Measurements from ENCODE around the gene BASP1. TPM values are rescaled to one million over a fixed set of nuclear protein-coding genes. Genes with fewer than 3 reads are reported as not detected.

Gene BASP1
- total RNA-seq, 1 donor from 2014 or later: 69.1 TPM

- Histone ChIP-seq H3K9me3 (no peaks in the 10 kb centered on the region), H3K4me1 (peaks cover 0 to 2% of the 10 kb centered on the region in 2 donors), H3K27ac (peak overlapping the region; percentile 61 to 93), H3K36me3 (no peaks in the 10 kb centered on the region), H3K27me3 (no peaks in the 10 kb centered on the region), H3K4me3 (peak overlapping the region; percentile 73 to 82)
- TF ChIP-seq CTCF (IDR thresholded peaks at IDR 0.05): peak; percentile 61 to 79 (median 65)
- peak in 1 of 2 donors; percentile 84 for DNase-seq (ENCODE audit: low spot score in 2 of 2)
- intact Hi-C loops (cut with DNase I): loop anchor here (2.0 to 10.0 kb wide), 3 partner anchors 268 to 1088 kb away; no protein-coding TSS in a partner anchor
Measured at GRCh38 chr5:17216176-17216973, 1.1 kb upstream of the BASP1 start.

GRCh38 chr5:17216974-17217492, 398 bp upstream of the BASP1 start:
- Histone ChIP-seq H3K36me3 (no peaks in the 10 kb centered on the region), H3K27ac (peak overlapping the region; percentile 61 to 93), H3K9me3 (no peaks in the 10 kb centered on the region), H3K4me3 (peak overlapping the region; percentile 73 to 82), H3K4me1 (peaks cover 0 to 2% of the 10 kb centered on the region in 2 donors), H3K27me3 (no peaks in the 10 kb centered on the region)
- TF ChIP-seq CTCF (IDR thresholded peaks at IDR 0.05): no peak
- DNase-seq (ENCODE audit: low spot score in 2 of 2): peak in 1 of 2 donors; percentile 73
- intact Hi-C loops (cut with DNase I): loop anchor here (2.0 to 10.0 kb wide), 3 partner anchors 268 to 1088 kb away; no protein-coding TSS in a partner anchor

- Histone ChIP-seq H3K27ac (peak overlapping the region; percentile 72 to 93), H3K4me1 (peaks cover 0 to 2% of the 10 kb centered on the region in 2 donors), H3K36me3 (no peaks in the 10 kb centered on the region), H3K27me3 (no peaks in the 10 kb centered on the region), H3K4me3 (peak overlapping the region; percentile 73 to 82), H3K9me3 (no peaks in the 10 kb centered on the region)
- intact Hi-C loops (cut with DNase I): loop anchor here (1.0 to 10.0 kb wide), 4 partner anchors 31 to 516 kb away; no protein-coding TSS in a partner anchor
- DNase-seq (ENCODE audit: low spot score in 2 of 2): peak in 1 of 2 donors; percentile 84
- TF ChIP-seq CTCF (IDR thresholded peaks at IDR 0.05): no peak
Measured at GRCh38 chr5:17218353-17219005, 1.0 kb downstream of the BASP1 start.

GRCh38 chr5:17219006-17219422, 1.6 kb downstream of the BASP1 start:
- TF ChIP-seq CTCF (IDR thresholded peaks at IDR 0.05): no peak
- no peak for DNase-seq (ENCODE audit: low spot score in 2 of 2)
- intact Hi-C loops (cut with DNase I): loop anchor here (2.0 to 10.0 kb wide), 3 partner anchors 84 to 516 kb away; no protein-coding TSS in a partner anchor

GRCh38 chr5:17219469-17219868, 2.0 kb downstream of the BASP1 start:
- H3K4me3 ChIP-seq: peak overlapping the region in 1 of 2 donors; percentile 82
- intact Hi-C loops (cut with DNase I): loop anchor here (2.0 to 10.0 kb wide), 3 partner anchors 83 to 515 kb away; no protein-coding TSS in a partner anchor
- H3K27ac ChIP-seq: no peak overlapping the region
- H3K36me3 ChIP-seq: no peaks in the 10 kb centered on the region
- H3K27me3 ChIP-seq: no peaks in the 10 kb centered on the region
- H3K4me1 ChIP-seq: peaks cover 0 to 2% of the 10 kb centered on the region in 2 donors
- DNase-seq (ENCODE audit: low spot score in 2 of 2): no peak
- no peak for TF ChIP-seq CTCF (IDR thresholded peaks at IDR 0.05)
- H3K9me3 ChIP-seq: no peaks in the 10 kb centered on the region

More at GRCh38 chr5:17219006-17219422, 1.6 kb downstream of the BASP1 start:
- Histone ChIP-seq H3K27ac (peak overlapping the region; percentile 72 to 93), H3K36me3 (no peaks in the 10 kb centered on the region), H3K27me3 (no peaks in the 10 kb centered on the region), H3K4me1 (peaks cover 0 to 2% of the 10 kb centered on the region in 2 donors), H3K4me3 (peak overlapping the region; percentile 73 to 82), H3K9me3 (no peaks in the 10 kb centered on the region)

Data from ascending aorta (tissue), 2 donors.